H1 (cell line): ENCODE data around the gene RGS7BP. TPM values are rescaled to one million over a fixed set of nuclear protein-coding genes. Genes with fewer than 3 reads are reported as not detected.

Experiments
- CHD7 ChIP-seq: fragments of 300-600 bp; sonication (generic); IDR thresholded peaks from 2 replicates; pipeline ENCODE4 v1.7.1; 2012; ENCODE audit warnings: low read length, moderate library complexity, mild to moderate bottlenecking, inconsistent platforms; ENCODE audit not compliant: insufficient replicate concordance
- KDM1A ChIP-seq: fragments of 200-600, 300-600 bp; sonication (generic); IDR thresholded peaks from 2 replicates; pipeline ENCODE4 v1.7.1; 2016; ENCODE audit warnings: mild to moderate bottlenecking, low read length, borderline replicate concordance
- PHF8 ChIP-seq: fragments of 200-600 bp; sonication (generic); conservative IDR thresholded peaks from 2 replicates; pipeline ENCODE4 v1.7.1; 2012; ENCODE audit warnings: low read depth, mild to moderate bottlenecking, inconsistent platforms, low read length, moderate library complexity
- SAP30 ChIP-seq: fragments of 300-600 bp; sonication (generic); IDR thresholded peaks from 2 replicates; pipeline ENCODE4 v1.7.1; 2012; ENCODE audit warnings: low read length, moderate library complexity, mild to moderate bottlenecking, inconsistent platforms; ENCODE audit not compliant: insufficient read depth, insufficient replicate concordance
- polyA plus RNA-seq, 7 experiments: library from polyadenylated mRNA; depleted of rRNA in 3 of 7; stranded (reverse) in 5 of 7; unstranded in 2 of 7; fragments of >200 nt in 5 of 7; fragments of 200-250 nt in 2 of 7; gene quantifications; 1 replicate in 5 of 7; 2 replicates in 1 of 7; 4 replicates in 1 of 7; pipeline versions ENCODE4 v1.2.1 to v1.2.3, GENCODE V29; 2011 to 2013; ENCODE audit warnings: missing spikeins in 2 of 7, mixed read lengths in 2 of 7
- total RNA-seq: library from RNA; stranded (reverse); fragmentation: NEBNext Ultra II Directional; extraction: Animal tissue kit (Norgen Biotek cat#: 25700); gene quantifications from 2 replicates; pipeline ENCODE4 v1.2.1, GENCODE V29; 2021

RGS7BP gene
- total and polyA plus RNA-seq, 2 of the 8 experiments (the other 6 are each of a cell fraction or from before 2014, with no cell fraction given): 0.65 to 2.3 TPM

DNA sequence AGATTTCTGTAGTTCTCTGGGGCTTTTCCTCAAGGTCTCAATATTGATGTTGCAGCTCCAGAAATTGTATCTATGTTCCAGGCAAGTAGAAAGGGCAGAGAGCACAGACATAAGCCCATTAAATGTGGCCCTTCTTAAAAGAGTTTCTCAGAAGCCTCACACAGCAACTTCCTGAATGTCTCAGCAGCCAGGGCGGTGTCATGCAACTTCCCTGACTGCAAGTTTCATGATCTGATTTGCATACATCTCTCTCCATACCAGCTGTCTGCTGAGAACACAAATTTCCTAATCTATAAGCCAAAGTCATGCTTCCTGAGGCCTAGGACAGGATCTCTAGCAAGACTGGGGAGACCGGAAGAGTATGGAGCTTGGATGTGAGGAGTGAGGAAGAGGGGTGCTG, 13.0 kb downstream of the RGS7BP start (continued):
- TF ChIP-seq SAP30 (no peak), PHF8 (no peak), CHD7 (no peak), KDM1A (no peak)
- TF ChIP-seq, all 59 proteins: peak for 0
